Stomach (tissue), 4 donors: ENCODE measurements around the gene AK1.

ENCODE experiments used
- CTCF ChIP-seq, 7 experiments: fragments of 450-650 bp in 4 of 7; fragments of 200-600 bp in 3 of 7; sonication (generic) in 3 of 7; IDR thresholded peaks; one replicate each; pipeline ENCODE4 v1.5.1; 2016 to 2019; ENCODE audit warnings: antibody characterized with exemption in 7 of 7, control low read depth in 2 of 7, mild to moderate bottlenecking in 1 of 7
- EP300 ChIP-seq: sonication (generic); formaldehyde crosslinking; IDR thresholded peaks from one replicate; pipeline ENCODE4 v1.6.1; 2017; ENCODE audit warnings: antibody characterized with exemption
- POLR2AphosphoS5 ChIP-seq, 3 donors: sonication (generic); formaldehyde crosslinking; IDR thresholded peaks; one replicate each; pipeline ENCODE4 v1.6.1; 2016; ENCODE audit warnings: antibody characterized with exemption in 3 of 3

- TF ChIP-seq CTCF (IDR thresholded peaks at IDR 0.05) (no peak), POLR2AphosphoS5 (IDR thresholded peaks at IDR 0.05) (no peak), EP300 (no peak)
Measured at GRCh38 chr9:127835991-127836516, 41.4 kb downstream of the AK1 start.
